ENCODE results near the gene HELT. TPM values are rescaled to one million over a fixed set of nuclear protein-coding genes. Genes with fewer than 3 reads are reported as not detected.

Gene HELT
- total and polyA plus RNA-seq, 10 of the 15 experiments (the other 5 are each of a cell fraction or from before 2014, with no cell fraction given) = not detected

GRCh38 chr4:184978211-184978610 is 40.1 kb upstream of the HELT start:
- H3K4me1 ChIP-seq (ENCODE audit: control insufficient read depth, insufficient read depth, low read length) = no peaks in the 10 kb centered on the region
- SMC1A ChIA-PET (ENCODE audit: uncharacterized antibody, unreplicated experiment) = no interaction called here
- no peak overlapping the region for H3K4me3 ChIP-seq
- WGBS (ENCODE audit: insufficient coverage, insufficient replicate concordance, low lambda C conversion rate, missing lambda C conversion rate) = 45% methylated on average over 6 of the region's 6 CpGs
- intact Hi-C loops (cut with micrococcal nuclease; ENCODE audit: unreplicated experiment) (no loop called here), in situ Hi-C loops (cut with MboI) (no loop called here)
- BruUV-seq (replicated peaks) = no TSS peak
- POLR2A ChIA-PET = no interaction called here
- H3K4me2 ChIP-seq (ENCODE audit: control insufficient read depth, insufficient read depth) = no peak overlapping the region
- TF ChIP-seq, protein P1, sequence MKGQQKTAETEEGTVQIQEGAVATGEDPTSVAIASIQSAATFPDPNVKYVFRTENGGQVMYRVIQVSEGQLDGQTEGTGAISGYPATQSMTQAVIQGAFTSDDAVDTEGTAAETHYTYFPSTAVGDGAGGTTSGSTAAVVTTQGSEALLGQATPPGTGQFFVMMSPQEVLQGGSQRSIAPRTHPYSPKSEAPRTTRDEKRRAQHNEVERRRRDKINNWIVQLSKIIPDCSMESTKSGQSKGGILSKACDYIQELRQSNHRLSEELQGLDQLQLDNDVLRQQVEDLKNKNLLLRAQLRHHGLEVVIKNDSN (IDR thresholded peaks at IDR 0.05; ENCODE audit: borderline replicate concordance, extremely low read length, insufficient read depth, low read depth, low read length) = no peak
- no peak for TF ChIP-seq SMAD1 (IDR thresholded peaks at IDR 0.05; ENCODE audit: low read depth, partially characterized antibody)
- TF ChIP-seq MEF2A (IDR thresholded peaks at IDR 0.05; ENCODE audit: insufficient read depth, low read depth, low read length) = no peak
- TF ChIP-seq POLR2AphosphoS5 (IDR thresholded peaks at IDR 0.05; ENCODE audit: low read length) = no peak
- no peak for TF ChIP-seq BCL3 (IDR thresholded peaks at IDR 0.05; ENCODE audit: borderline replicate concordance, insufficient read depth, low read depth, low read length, poor library complexity, severe bottlenecking)
- no peak for TF ChIP-seq CTCF (IDR thresholded peaks at IDR 0.05 in 2 of 3, conservative IDR thresholded peaks at IDR 0.05 in 1 of 3; ENCODE audit: control insufficient read depth in 2 of 3, extremely low read depth in 1 of 3, insufficient read depth in 1 of 3, low read depth in 3 of 3, low read length in 3 of 3)
- TF ChIP-seq BACH1 (IDR thresholded peaks at IDR 0.05; ENCODE audit: borderline replicate concordance) = no peak
- TF ChIP-seq E4F1 (IDR thresholded peaks at IDR 0.05; ENCODE audit: borderline replicate concordance, partially characterized antibody) = no peak
- TF ChIP-seq SPI1 (IDR thresholded peaks at IDR 0.05; ENCODE audit: borderline replicate concordance, insufficient read depth, low read depth, low read length) = no peak
- H2AFZ ChIP-seq (ENCODE audit: control insufficient read depth, low read depth, low read length) = no peak overlapping the region
- peaks cover 0 to 3% of the 10 kb centered on the region in 2 experiments; a peak in 2 of 4 replicates for H3K27me3 ChIP-seq (replicated peaks in 1 of 2; ENCODE audit: control insufficient read depth in 2 of 2, insufficient read depth in 2 of 2, low read length in 1 of 2)
- H3K9ac ChIP-seq (ENCODE audit: control insufficient read depth, insufficient read depth, low read length) = no peak overlapping the region
- ATAC-seq (no peak), FAIRE-seq (no peak), DNase-seq (ENCODE audit: low read depth, low spot score) (no peak)
- CTCF ChIA-PET = interaction anchor here (1.0 kb wide), 1 partner anchor 233 kb away, joined by 3 read pairs; no protein-coding TSS in a partner anchor
- no peak overlapping the region for H3K27ac ChIP-seq (ENCODE audit: control insufficient read depth, insufficient read depth)
- H3K9me3 ChIP-seq (replicated peaks; ENCODE audit: control insufficient read depth, insufficient read depth, low read length) = no peaks in the 10 kb centered on the region
- no peaks in the 10 kb centered on the region for H4K20me1 ChIP-seq (ENCODE audit: control insufficient read depth, insufficient read depth)
- no peaks in the 10 kb centered on the region for H3K79me2 ChIP-seq (ENCODE audit: control insufficient read depth, insufficient read depth, low read length)
- H3K36me3 ChIP-seq (ENCODE audit: control insufficient read depth in 2 of 2, insufficient read depth in 2 of 2, low read length in 1 of 2) = no peaks in the 10 kb centered on the region
- RAD21 ChIA-PET (ENCODE audit: unreplicated experiment) = no interaction called here

All from GM12878 (cell line).